GM18517 (cell line): ENCODE data around the gene TNS4.

ENCODE experiments used
- ATAC-seq: cut with Tn5 transposase; IDR thresholded peaks from one replicate; pipeline ENCODE4 v1.9.1; 2021; ENCODE audit warnings: mild to moderate bottlenecking, moderate library complexity; ENCODE audit not compliant: unreplicated experiment

The TNS4 gene

DNA sequence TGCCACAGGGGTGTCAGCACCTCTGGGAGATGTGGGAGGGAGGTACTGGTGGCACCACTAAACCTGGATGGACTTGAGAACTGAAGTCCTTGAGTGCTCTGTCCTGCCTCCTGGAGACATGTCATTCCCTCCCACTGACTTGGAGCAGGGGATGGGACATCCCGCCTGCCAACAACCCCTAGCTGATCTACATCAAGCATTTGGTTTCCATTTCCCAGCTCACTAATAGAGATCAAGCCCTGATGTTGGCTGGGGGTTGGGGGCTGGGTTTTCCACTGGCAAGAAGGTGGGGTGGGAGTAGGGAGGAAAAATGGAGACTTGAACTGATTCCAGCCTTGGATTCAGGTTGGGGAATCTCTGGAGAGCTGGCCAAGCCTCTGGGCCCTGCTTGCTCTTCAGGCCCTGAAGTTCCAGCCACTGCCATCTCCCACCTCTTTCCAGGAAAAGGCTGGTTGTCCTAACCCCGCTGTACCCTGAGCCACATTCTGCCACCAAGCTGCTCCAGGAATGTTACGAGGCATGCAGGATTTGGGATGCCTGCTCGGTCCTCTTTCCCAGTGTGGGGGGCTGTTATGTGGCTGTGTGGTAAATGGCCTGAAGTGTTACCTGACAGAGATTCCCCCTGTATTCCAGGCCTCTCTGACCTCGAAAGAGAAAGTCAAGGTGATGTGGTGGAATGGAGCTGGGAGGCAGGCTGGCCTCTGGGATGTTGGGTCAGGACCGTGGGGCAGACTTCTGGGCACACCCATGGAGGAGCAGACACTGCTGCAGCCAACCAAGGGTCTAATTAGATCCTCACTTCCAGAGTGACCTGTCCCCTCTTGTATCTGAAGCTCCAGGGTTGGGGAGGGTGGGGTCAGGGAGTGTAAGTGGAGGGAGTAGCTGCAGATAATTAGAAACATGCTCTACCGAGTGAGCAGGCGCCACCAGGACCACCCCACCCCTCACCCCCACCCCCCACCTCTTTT is 41.5 kb downstream of the TNS4 start:
- ATAC-seq = no peak

DNA sequence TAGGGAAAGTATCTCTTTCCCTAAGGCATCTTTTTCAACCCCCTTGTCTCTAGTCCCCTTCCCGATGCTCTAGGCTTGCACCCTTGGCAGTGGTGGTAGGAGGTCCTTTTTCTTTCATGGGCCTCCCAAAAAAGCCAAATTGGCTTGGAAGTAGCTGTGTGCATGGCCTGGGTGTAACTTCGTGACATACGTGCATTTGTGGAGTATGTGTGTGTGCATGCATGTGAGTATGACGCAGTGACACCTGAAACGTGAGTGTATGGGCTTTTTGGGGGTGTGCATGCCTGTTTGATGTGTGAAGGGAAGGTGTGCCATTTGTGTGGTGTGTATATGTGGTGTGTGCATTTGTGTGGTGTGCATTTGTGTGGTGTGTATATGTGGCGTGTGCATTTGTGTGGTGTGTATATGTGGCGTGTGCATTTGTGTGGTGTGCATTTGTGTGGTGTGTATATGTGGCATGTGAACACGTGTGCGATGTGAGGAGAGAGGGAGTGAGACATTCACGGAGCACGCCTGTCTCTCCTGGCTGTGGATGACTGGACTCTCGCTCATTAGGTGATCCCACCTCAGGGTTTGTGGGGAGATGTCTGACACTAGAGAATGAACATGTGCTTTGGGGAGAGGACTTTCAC is 42.5 kb downstream of the TNS4 start:
- ATAC-seq = no peak

DNA sequence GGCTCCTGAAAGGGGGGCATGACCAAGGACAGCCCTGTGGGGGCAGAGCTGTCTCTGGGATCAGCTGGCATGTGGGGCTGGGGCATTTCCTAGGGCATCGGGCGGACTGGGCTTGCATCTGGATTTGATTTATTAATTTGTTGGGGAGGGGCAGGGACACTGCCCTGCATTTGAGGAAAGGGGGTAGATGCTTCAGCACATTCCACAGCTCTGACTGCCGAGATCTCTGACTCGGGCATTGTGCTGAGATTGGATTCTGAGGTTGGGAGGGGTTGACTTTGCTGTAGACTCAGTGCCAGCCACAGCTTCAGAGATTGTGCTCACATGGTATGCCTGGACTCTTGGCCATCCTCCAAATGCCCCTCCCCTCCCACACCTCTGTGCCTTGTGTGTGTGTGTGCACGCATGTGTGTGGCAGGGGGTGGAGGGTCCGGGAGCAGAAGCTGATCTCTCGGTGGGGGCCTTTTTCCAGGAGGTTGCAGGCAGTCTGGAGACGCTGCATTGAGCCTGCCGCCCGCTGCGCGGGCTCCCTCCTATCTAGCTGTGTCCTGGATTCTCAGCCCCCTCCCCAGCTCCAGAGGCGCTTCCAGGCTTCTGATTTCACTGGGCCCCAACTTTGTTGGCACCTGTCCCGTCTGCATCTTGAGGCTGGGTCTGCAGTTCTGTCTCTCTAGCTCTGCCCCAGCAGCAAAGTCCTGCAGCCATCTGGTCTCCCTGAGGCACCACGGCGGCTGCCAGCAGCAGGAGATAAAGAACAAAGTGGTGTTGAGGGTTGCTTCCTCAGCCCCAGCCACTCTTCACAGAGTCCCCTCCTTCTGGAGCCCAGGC is 43.2 kb downstream of the TNS4 start:
- no peak for ATAC-seq

DNA sequence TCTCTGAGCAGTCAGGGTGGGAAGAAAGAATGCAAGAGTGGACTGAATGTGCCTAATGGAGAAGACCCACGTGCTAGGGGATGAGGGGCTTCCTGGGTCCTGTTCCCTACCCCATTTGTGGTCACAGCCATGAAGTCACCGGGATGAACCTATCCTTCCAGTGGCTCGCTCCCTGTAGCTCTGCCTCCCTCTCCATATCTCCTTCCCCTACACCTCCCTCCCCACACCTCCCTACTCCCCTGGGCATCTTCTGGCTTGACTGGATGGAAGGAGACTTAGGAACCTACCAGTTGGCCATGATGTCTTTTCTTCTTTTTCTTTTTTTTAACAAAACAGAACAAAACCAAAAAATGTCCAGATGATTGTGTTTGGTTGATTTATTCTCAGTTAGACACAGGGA is 44.1 kb downstream of the TNS4 start:
- ATAC-seq = no peak

DNA sequence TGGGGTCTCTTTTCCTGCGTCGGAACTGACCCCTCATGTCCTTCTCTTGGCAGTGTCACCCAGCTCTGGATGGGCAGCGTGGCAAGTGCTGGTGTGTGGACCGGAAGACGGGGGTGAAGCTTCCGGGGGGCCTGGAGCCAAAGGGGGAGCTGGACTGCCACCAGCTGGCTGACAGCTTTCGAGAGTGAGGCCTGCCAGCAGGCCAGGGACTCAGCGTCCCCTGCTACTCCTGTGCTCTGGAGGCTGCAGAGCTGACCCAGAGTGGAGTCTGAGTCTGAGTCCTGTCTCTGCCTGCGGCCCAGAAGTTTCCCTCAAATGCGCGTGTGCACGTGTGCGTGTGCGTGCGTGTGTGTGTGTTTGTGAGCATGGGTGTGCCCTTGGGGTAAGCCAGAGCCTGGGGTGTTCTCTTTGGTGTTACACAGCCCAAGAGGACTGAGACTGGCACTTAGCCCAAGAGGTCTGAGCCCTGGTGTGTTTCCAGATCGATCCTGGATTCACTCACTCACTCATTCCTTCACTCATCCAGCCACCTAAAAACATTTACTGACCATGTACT is 44.9 kb downstream of the TNS4 start:
- no peak for ATAC-seq

DNA sequence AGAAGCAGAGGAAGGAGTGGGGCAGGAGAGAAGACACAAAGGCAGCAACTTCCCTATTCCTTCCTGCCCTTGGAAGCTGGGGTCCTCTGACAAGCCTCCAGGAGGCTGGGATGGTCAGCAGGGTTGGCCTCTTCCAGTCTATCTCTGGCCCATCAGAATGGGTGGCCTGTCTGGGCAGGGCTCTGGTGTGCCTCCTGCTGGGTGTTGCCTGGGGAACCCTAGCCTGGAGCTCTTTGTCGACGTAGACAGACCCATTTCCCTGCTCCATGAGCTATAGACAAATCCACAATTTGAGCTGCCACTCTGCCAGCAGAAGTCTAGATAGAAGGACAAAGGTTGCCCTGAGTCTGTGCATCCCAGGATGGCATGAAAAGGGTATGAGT is 46.8 kb downstream of the TNS4 start:
- ATAC-seq = no peak

DNA sequence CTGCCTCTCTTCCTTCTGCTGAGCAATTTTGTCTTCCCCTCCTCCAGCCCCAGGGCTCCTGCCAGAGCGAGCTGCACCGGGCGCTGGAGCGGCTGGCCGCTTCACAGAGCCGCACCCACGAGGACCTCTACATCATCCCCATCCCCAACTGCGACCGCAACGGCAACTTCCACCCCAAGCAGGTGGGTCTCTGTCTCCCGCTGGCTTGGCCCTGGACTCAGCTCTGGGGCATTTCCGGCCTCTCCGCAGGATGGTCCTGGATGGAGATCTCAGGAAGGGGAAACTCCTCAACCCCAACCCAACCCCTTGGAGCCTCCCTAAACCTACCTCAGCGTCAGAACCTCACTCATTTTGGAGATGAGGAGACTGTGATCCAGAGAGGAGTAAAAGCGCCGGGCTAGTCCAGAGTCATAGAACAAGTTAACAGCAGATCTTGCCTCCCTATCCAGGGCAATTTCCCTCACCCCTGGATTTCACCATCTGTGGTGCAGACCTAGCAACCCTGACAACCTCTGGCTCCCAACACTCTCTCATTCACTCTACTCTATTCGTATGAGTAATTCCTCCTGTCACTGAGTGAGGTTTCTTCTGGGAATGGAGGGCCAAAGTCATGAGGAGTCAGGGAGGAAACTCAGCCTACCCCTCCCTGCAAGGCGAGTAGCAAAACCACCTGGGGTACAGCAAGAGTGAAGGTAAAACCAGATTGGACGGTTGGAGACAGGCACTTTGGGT is 47.4 kb downstream of the TNS4 start:
- ATAC-seq = no peak

DNA sequence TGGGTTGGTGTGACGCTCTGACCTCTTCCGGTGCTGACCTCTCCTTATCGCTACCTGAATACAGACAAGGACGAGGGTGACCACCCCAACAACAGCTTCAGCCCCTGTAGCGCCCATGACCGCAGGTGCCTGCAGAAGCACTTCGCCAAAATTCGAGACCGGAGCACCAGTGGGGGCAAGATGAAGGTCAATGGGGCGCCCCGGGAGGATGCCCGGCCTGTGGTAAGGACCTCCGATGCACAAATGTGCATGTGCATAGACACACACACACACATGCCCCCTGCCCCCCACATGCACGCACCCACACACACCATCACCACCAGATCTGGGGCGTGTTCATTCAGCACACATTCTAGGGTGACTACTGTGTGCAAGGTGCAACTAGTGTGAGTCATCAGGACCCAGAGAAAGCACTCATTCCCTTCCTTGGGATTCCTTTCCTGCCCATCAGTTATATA is 48.5 kb downstream of the TNS4 start:
- no peak for ATAC-seq

DNA sequence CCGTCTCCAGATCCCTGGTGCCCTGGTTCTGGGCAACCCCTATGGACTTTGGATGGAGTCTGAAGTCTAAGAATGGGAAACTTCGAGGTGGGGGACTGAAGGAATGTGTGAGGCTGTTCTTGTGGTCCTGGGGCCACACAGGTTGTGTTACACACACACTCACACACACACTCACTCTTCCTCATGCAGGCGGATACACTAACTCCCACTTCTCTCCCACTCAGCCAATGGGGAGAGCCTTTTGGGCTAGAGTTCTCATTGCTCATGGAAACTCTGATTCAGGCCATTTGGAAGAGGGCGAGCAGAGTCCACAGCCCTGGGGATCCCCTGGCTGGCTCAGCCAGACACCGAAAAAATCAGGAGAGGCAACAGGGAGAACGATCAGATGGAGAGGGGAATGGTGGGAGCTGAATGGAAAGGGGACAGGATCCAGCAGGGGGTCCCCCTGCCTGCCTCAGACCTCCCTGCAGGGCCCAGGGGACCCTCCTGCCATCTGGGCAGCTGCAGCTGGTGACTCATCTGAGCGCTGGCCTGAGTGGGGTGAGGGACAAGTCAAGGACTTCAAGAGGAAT is 49.1 kb downstream of the TNS4 start:
- ATAC-seq = no peak

DNA sequence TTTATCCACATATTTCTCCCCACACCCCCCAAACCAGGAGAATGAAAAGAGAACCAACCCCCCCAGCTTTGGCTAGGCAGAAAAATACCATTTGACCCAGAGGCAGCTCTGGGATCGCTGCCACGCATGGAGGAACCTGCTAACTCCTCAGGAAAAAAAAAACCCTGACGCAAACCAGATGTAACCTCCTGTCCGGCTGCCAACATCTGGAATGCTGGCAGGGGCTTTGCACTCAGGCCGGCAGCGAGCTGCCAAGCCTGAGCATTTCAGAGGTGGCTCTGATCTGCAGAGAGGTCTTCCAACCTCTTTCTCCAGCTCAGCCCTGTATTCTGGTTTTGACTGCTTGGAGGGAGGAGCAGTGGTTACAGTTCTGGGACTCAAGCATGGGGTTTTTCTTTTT is 50.0 kb downstream of the TNS4 start:
- ATAC-seq = no peak

DNA sequence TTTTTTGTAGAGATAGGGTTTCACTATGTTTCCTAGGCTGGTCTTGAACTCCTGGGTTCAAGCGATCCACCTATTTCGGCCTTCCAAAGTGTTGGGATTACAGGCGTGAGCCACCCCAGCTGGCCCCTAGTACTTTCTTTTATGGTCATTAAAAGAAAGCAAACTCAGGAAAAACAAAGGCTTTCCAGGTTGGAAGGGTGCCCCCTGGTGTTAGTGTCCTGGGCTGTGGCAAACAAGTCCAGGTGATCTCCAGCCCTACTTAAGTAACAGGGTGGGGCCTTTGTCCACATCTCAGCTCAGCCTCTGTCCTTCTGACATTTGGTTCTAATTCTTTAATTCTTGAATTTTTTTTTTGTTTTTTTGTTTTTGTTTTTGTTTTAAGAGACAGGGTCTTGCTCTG is 51.2 kb downstream of the TNS4 start:
- ATAC-seq = no peak

DNA sequence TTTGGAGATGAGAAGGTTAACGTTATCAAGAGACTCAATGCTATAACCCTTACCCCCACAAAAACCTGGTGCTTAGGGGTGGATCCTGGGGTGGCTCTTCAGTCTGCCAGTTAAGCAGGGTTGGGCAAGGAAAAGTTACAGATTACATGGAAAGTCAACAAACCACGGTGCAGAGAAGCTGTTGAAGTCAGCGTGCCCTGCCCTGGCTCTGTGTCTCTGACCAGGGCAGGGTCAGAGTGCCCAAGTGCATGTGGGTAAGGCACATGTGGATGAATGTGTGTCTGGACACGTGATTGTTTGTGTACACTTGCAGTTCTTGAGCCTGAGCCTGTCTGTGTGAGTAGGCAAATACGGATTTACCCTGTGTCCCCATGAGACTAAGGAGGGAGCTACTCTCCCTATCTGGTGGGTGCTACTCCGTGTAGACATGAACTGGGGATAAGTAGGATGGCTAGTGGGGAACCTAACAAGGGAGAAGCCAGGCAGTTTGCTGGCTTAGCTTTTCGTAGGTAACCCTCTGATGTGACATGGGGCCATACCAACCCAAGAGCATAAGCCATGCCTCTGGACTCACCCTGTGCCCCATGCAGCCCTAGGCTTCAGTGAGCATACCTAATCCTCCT is 52.7 kb downstream of the TNS4 start:
- no peak for ATAC-seq

DNA sequence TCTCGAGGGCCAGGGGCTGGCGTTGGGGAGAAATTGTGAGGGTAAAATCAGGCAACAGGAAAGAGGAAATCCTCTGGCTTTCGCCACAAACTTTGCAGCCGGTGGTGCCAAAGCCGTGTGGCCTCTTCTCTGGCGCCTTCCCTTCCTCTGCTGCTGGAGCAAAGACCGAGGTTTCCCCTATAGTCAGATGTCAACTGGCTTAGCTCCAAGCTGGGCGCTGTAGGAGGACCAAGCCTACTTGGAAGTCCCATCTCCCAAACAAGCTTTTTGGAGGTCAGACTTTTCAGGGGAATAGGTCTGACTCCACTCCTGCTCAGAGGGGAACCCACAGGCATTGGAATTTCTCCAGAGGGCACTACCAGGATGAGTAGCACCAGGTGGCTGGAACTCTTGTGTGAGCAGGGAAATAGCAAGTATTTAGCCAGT is 53.2 kb downstream of the TNS4 start:
- ATAC-seq = no peak

DNA sequence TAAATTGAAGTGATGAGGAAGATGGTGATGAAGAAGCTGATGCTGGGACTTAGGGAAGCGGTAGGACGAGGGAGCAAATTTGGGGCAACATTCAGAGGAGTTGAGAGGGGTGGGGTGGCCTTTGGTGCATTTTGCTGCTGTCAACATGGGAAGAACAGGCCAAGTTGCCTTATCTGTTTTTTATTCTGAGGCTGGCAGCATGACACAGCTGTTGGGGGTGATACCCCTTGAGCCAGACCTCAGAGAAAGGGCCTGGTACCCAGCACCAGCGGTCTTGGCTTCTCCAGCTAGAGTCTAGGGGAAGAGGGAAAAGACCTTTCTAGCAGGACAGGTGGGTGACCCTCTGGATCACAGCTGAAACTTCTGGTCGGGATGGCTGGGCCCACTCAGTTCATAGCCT is 53.6 kb downstream of the TNS4 start:
- ATAC-seq = no peak

DNA sequence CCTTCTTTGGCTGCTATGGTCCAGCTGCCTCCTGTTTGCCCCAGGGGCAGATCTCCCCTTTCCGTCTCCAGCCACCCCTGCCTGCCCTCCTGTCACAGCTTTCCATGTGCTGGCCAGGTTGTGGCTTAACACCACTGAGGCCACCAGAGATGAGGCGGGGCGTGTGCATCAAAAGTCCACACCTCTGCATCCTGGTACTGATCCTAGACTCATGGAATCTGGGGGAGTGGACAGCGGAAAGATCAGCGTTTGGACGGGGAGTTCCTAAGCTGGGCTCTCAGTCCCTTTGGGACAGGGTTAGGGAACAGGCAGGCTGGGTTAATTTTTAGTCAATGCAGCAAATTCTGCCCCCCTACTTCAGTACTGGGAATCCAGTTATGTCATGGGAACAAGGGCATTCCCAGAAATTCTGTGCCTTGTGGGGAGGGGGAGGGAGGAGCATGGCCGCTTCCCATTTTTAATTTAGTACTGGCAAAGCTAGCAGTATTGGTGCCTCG is 54.2 kb downstream of the TNS4 start:
- no peak for ATAC-seq

DNA sequence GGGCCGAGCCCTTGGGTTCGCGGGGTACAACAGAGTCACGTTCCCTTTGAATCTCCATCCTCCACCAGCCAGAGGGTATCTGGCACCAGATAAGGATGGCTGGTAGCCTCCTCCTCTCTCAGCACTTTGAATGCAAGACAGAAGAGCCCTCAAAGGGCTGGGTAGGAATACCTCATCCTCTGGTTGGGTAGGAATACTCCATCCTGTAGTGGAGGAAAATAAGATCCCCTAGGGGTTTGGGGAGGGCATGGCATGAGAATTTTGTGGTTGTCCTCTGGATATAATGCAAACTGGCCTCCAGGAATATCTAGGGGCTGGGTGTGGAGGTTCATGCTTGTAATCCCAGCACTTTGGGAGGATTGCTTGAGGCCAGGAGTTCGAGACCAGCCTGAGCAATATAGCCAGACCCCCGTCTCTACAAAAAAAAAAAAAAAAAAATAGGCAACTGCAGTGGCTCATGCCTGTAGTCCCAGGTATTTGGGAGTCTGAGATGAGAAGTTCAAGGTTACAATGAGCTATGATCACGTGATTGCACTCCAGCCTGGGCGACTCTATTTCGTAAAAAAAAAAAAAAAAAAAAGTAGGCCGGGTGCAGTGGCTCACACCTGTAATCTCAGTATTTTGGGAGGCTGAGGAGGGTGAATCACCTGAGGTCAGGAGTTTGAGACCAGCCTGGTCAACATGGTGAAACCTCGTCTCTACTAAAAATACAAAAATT is 55.5 kb downstream of the TNS4 start:
- no peak for ATAC-seq

DNA sequence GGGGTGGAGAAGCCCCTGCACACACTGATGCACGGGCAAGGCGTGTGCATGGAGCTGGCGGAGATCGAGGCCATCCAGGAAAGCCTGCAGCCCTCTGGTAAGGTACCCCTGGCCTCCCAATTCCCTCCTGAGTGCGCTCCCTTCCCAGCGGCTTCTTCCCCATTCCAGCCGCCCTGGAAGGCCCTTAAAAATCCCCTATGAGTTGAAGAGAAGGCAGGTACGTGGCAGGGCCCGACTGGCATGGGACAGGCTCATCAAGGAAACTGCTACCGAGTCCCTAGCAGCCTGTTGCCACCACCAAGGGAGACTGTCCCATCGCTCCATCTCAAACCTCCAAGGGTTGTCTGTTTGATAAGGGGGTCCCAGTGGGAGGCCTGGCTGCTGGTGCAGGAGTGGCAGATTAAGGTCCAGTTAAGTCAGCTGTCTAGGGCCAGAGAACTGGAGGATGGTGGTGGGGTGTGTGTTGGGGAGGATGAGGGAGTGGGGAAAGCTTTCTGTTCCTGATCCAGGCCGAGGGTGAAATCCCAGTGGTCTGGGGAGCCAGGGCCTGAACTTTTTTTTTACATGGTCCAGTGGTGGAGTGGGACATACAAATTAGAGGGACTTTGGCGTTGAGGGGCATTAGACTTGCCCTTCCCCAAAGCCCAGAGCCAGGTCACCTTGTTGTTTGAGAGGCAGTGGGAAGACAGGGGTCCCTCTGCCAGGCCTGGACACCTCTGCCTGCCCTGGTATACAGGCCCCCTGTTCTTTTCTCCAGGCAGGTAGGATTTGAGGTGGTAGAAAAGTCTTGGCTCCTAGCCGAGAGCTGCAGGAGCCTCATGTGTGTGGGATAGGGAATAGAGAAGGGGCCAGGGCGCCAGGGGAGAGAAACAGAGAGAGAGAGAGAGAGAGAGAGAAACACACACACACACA is 57.2 kb downstream of the TNS4 start:
- no peak for ATAC-seq
